KG1 (cell line): ENCODE data around the gene TRIM41.

ENCODE experiments used
- DNase-seq: peaks from one replicate; lab custom pipeline; 2025; lab: John Stamatoyannopoulos, UW

Gene TRIM41

GRCh38 chr5:181233088-181233800, 10.2 kb downstream of the TRIM41 start:
- DNase-seq: no peak

GRCh38 chr5:181233801-181234454, 10.8 kb downstream of the TRIM41 start:
- DNase-seq: no peak

GRCh38 chr5:181234455-181235306, 11.6 kb downstream of the TRIM41 start:
- DNase-seq: no peak

GRCh38 chr5:181235323-181235688, 12.2 kb downstream of the TRIM41 start:
- no peak for DNase-seq

GRCh38 chr5:181235689-181236366, 12.7 kb downstream of the TRIM41 start:
- no peak for DNase-seq

- DNase-seq: no peak
Measured at GRCh38 chr5:181236471-181236870, 13.4 kb downstream of the TRIM41 start.

- DNase-seq: no peak
Measured at GRCh38 chr5:181236954-181237641, 14.0 kb downstream of the TRIM41 start.

GRCh38 chr5:181237729-181238385, 14.8 kb downstream of the TRIM41 start:
- DNase-seq: no peak

- no peak for DNase-seq
Measured at GRCh38 chr5:181239062-181239663, 16.1 kb downstream of the TRIM41 start.

GRCh38 chr5:181241393-181241975, 18.4 kb downstream of the TRIM41 start:
- no peak for DNase-seq

- no peak for DNase-seq
Measured at GRCh38 chr5:181242031-181242451, 19.0 kb downstream of the TRIM41 start.

GRCh38 chr5:181243018-181243563, 20.0 kb downstream of the TRIM41 start:
- DNase-seq: no peak

GRCh38 chr5:181243564-181244343, 20.7 kb downstream of the TRIM41 start, which contains the start of gene RACK1:
TSS of gene RACK1 (minus strand) at chr5:181243906. CDS start at chr5:181243800, 106 bp downstream.
- no peak for DNase-seq

- DNase-seq: no peak
Measured at GRCh38 chr5:181245427-181246275, 22.6 kb downstream of the TRIM41 start.

GRCh38 chr5:181246276-181247049, 23.4 kb downstream of the TRIM41 start:
- no peak for DNase-seq

- DNase-seq: no peak
Measured at GRCh38 chr5:181248277-181248676, 25.2 kb downstream of the TRIM41 start.

- DNase-seq: no peak
Measured at GRCh38 chr5:181255276-181255675, 32.2 kb downstream of the TRIM41 start.
